Gastrocnemius medialis (tissue), 4 donors: ENCODE results near the gene OR13J1.

ENCODE experiments used
- POLR2A ChIP-seq, 2 donors: fragments of 450-650 bp; IDR thresholded peaks; one replicate each; pipeline ENCODE4 v1.6.1; 2017; ENCODE audit warnings: antibody characterized with exemption in 2 of 2, mild to moderate bottlenecking in 2 of 2, moderate library complexity in 2 of 2
- TF ChIP-seq, protein P1 (sequence below), 5 experiments: fragments of 450-650 bp in 3 of 5; fragments of 200-600 bp in 2 of 5; sonication (generic) in 2 of 5; IDR thresholded peaks in 4 of 5; conservative IDR thresholded peaks in 1 of 5; 1 replicate in 4 of 5; 2 replicates in 1 of 5; pipeline ENCODE4 v1.5.1; 2016 to 2019; ENCODE audit warnings: antibody characterized with exemption in 5 of 5, mild to moderate bottlenecking in 3 of 5, moderate library complexity in 3 of 5

DNA sequence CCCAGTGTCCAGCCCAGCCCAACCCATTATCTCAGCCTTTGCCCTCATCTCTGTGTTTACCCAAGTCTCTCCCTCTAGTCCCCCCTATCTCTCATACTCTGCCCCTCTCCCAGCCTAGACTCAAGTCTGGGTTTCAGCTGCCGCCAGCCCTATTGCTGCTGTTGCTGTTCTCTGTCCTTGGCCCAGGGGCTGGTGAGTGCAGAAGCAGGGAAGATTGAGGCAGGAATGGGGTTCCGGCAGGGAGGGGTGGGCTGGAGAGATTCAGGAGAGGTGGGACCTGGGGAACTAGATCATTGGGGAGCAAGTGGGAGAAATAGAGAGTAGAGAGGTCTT, 40.5 kb downstream of the OR13J1 start:
- no peak for TF ChIP-seq POLR2A (IDR thresholded peaks at IDR 0.05)
- TF ChIP-seq, protein P1, sequence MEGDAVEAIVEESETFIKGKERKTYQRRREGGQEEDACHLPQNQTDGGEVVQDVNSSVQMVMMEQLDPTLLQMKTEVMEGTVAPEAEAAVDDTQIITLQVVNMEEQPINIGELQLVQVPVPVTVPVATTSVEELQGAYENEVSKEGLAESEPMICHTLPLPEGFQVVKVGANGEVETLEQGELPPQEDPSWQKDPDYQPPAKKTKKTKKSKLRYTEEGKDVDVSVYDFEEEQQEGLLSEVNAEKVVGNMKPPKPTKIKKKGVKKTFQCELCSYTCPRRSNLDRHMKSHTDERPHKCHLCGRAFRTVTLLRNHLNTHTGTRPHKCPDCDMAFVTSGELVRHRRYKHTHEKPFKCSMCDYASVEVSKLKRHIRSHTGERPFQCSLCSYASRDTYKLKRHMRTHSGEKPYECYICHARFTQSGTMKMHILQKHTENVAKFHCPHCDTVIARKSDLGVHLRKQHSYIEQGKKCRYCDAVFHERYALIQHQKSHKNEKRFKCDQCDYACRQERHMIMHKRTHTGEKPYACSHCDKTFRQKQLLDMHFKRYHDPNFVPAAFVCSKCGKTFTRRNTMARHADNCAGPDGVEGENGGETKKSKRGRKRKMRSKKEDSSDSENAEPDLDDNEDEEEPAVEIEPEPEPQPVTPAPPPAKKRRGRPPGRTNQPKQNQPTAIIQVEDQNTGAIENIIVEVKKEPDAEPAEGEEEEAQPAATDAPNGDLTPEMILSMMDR (IDR thresholded peaks at IDR 0.05 in 4 of 5, conservative IDR thresholded peaks at IDR 0.05 in 1 of 5): no peak
